Mesendoderm (in vitro differentiated cells): Measurements from ENCODE around the gene TSPAN14.

Source experiments
- DNase-seq: peaks from one replicate; pipeline ENCODE4 v3.0.0; 2013
- H2AK5ac ChIP-seq: 2 replicates; pipeline ENCODE4 v1.6.1; 2013; ENCODE audit warnings: low read length, inconsistent platforms
- H2BK120ac ChIP-seq: 2 replicates; pipeline ENCODE4 v1.6.1; 2013; ENCODE audit warnings: low read depth, mild to moderate bottlenecking, low read length, moderate library complexity, mixed read lengths
- H2BK15ac ChIP-seq: replicated peaks from 2 replicates; pipeline ENCODE4 v1.6.1; 2013; ENCODE audit warnings: low read depth, mild to moderate bottlenecking, moderate library complexity
- H2BK5ac ChIP-seq: 2 replicates; pipeline ENCODE4 v1.6.1; 2013; ENCODE audit warnings: low read length, inconsistent platforms
- H3K18ac ChIP-seq: 2 replicates; pipeline ENCODE4 v1.6.1; 2013; ENCODE audit warnings: mild to moderate bottlenecking, low read length, mixed read lengths
- H3K23ac ChIP-seq: one replicate; pipeline ENCODE4 v1.6.1; 2013; ENCODE audit warnings: low read length
- H3K27ac ChIP-seq: 2 replicates; pipeline ENCODE4 v1.5.1; 2013; ENCODE audit warnings: low read depth, mild to moderate bottlenecking, inconsistent platforms, low read length, moderate library complexity
- H3K27me3 ChIP-seq: 2 replicates; pipeline ENCODE4 v1.6.1; 2013; ENCODE audit warnings: low read length, control low read depth, mild to moderate bottlenecking, inconsistent platforms; ENCODE audit not compliant: insufficient read depth, poor library complexity
- H3K36me3 ChIP-seq: 2 replicates; pipeline ENCODE4 v1.6.1; 2013; ENCODE audit warnings: low read length, inconsistent platforms; ENCODE audit not compliant: control insufficient read depth, insufficient read depth
- H3K4ac ChIP-seq: one replicate; pipeline ENCODE4 v1.6.1; 2013; ENCODE audit warnings: low read depth, mild to moderate bottlenecking, low read length, moderate library complexity
- H3K4me1 ChIP-seq: 2 replicates; pipeline ENCODE4 v1.6.1; 2013; ENCODE audit warnings: low read depth, low read length, inconsistent platforms; ENCODE audit not compliant: control insufficient read depth
- H3K4me2 ChIP-seq: 2 replicates; pipeline ENCODE4 v1.6.1; 2013; ENCODE audit warnings: low read length
- H3K4me3 ChIP-seq: 2 replicates; pipeline ENCODE4 v1.5.1; 2013; ENCODE audit warnings: mild to moderate bottlenecking, low read length
- H3K56ac ChIP-seq: one replicate; pipeline ENCODE4 v1.6.1; 2013; ENCODE audit warnings: low read length
- H3K79me1 ChIP-seq: 2 replicates; pipeline ENCODE4 v1.6.1; 2013; ENCODE audit warnings: low read length, inconsistent platforms
- H3K79me2 ChIP-seq: 2 replicates; pipeline ENCODE4 v1.6.1; 2013; ENCODE audit warnings: mild to moderate bottlenecking, low read length; ENCODE audit not compliant: control insufficient read depth, insufficient read depth
- H3K9ac ChIP-seq: 2 replicates; pipeline ENCODE4 v1.6.1; 2013; ENCODE audit warnings: low read length, inconsistent platforms
- H4K5ac ChIP-seq: one replicate; pipeline ENCODE4 v1.6.1; 2013; ENCODE audit warnings: low read length
- H4K8ac ChIP-seq: one replicate; pipeline ENCODE4 v1.6.1; 2013; ENCODE audit warnings: low read depth, mild to moderate bottlenecking, control low read depth, low read length, moderate library complexity
- WGBS: extraction: QIAGEN DNeasy Blood & Tissue Kit; methylation state at CpG from one replicate; pipeline ENCODE4 v1.1.7; 2013; ENCODE audit warnings: low lambda C conversion rate, missing lambda C conversion rate; ENCODE audit not compliant: insufficient coverage; ENCODE audit errors: extremely low coverage; 5-methylcytosine and 5-hydroxymethylcytosine counted together

The TSPAN14 gene

GRCh38 chr10:80537086-80537735 is 83.1 kb downstream of the TSPAN14 start:
- H2BK5ac ChIP-seq: peak overlapping the region; percentile 84
- H3K18ac ChIP-seq: no peak overlapping the region
- no peaks in the 10 kb centered on the region for H3K79me2 ChIP-seq
- no peak overlapping the region for H3K4me3 ChIP-seq
- H4K5ac ChIP-seq: no peak overlapping the region
- H3K23ac ChIP-seq: no peak overlapping the region
- no peak overlapping the region for H2BK15ac ChIP-seq
- H3K56ac ChIP-seq: peak overlapping the region; percentile 50
- H3K27ac ChIP-seq: peak overlapping the region; percentile 62
- H3K9ac ChIP-seq: peak overlapping the region; percentile 47
- no peak overlapping the region for H3K4me2 ChIP-seq
- no peak overlapping the region for H3K4ac ChIP-seq
- peaks cover 13% of the 10 kb centered on the region for H3K4me1 ChIP-seq
- no peak overlapping the region for H4K8ac ChIP-seq
- peak; percentile 79 for DNase-seq
- H3K36me3 ChIP-seq: no peaks in the 10 kb centered on the region
- peak overlapping the region; percentile 88 for H2AK5ac ChIP-seq
- no CpG with 5 or more reads among the region's 8 CpGs for WGBS
- no peaks in the 10 kb centered on the region for H3K79me1 ChIP-seq
- H2BK120ac ChIP-seq: no peak overlapping the region
- H3K27me3 ChIP-seq: no peaks in the 10 kb centered on the region

- Histone ChIP-seq H2BK120ac (no peak within 1 kb of the TSS), H4K8ac (no peak within 1 kb of the TSS), H2BK5ac (peak within 1 kb of the TSS; percentile 84), H3K79me2 (no peaks in the 10 kb centered on the region), H2AK5ac (peak within 1 kb of the TSS; percentile 88), H2BK15ac (no peak within 1 kb of the TSS), H3K36me3 (no peaks in the 10 kb centered on the region), H3K9ac (peak within 1 kb of the TSS; percentile 47), H3K4ac (no peak within 1 kb of the TSS), H3K56ac (peak within 1 kb of the TSS; percentile 72), H3K23ac (no peak within 1 kb of the TSS), H3K4me1 (peaks cover 13% of the 10 kb centered on the region), H3K79me1 (no peaks in the 10 kb centered on the region), H3K27me3 (no peaks in the 10 kb centered on the region), H4K5ac (peak within 1 kb of the TSS; percentile 33), H3K4me2 (no peak within 1 kb of the TSS), H3K18ac (no peak within 1 kb of the TSS), H3K27ac (peak within 1 kb of the TSS; percentile 62), H3K4me3 (no peak within 1 kb of the TSS)
- DNase-seq: peak; percentile 89
- no CpG with 5 or more reads among the region's 19 CpGs for WGBS
Measured at GRCh38 chr10:80537736-80538480, 83.8 kb downstream of the TSPAN14 start, which contains the start of gene SH2D4B. Gene SH2D4B (plus strand): TSS chr10:80537902. CDS start chr10:80538332, 430 bp downstream.

- Histone ChIP-seq H3K36me3 (no peaks in the 10 kb centered on the region), H3K27ac (no peak overlapping the region), H3K27me3 (no peaks in the 10 kb centered on the region), H3K4ac (no peak overlapping the region), H2BK120ac (no peak overlapping the region), H3K18ac (no peak overlapping the region), H3K56ac (no peak overlapping the region), H3K9ac (no peak overlapping the region), H3K23ac (no peak overlapping the region), H4K8ac (no peak overlapping the region), H3K4me1 (peaks cover 13% of the 10 kb centered on the region), H2AK5ac (peak overlapping the region; percentile 50), H2BK5ac (no peak overlapping the region), H3K4me2 (no peak overlapping the region), H4K5ac (no peak overlapping the region), H3K79me1 (no peaks in the 10 kb centered on the region), H3K4me3 (no peak overlapping the region), H3K79me2 (no peaks in the 10 kb centered on the region), H2BK15ac (no peak overlapping the region)
- no CpG with 5 or more reads among the region's 16 CpGs for WGBS
- DNase-seq: no peak
Measured at GRCh38 chr10:80538481-80539185, 84.5 kb downstream of the TSPAN14 start.

- Histone ChIP-seq H3K4me1 (peaks cover 13% of the 10 kb centered on the region), H2BK5ac (no peak overlapping the region), H3K9ac (no peak overlapping the region), H3K4ac (no peak overlapping the region), H3K27ac (no peak overlapping the region), H2AK5ac (no peak overlapping the region), H4K8ac (no peak overlapping the region), H4K5ac (no peak overlapping the region), H3K27me3 (no peaks in the 10 kb centered on the region), H3K4me3 (no peak overlapping the region), H3K36me3 (no peaks in the 10 kb centered on the region), H3K56ac (no peak overlapping the region), H3K23ac (no peak overlapping the region), H3K18ac (no peak overlapping the region), H2BK120ac (no peak overlapping the region), H2BK15ac (no peak overlapping the region), H3K4me2 (no peak overlapping the region), H3K79me1 (no peaks in the 10 kb centered on the region), H3K79me2 (no peaks in the 10 kb centered on the region)
- no CpG with 5 or more reads among the region's 7 CpGs for WGBS
- DNase-seq: no peak
Measured at GRCh38 chr10:80539421-80540031, 85.4 kb downstream of the TSPAN14 start.

- no peak overlapping the region for H2BK5ac ChIP-seq
- H3K4me3 ChIP-seq: no peak overlapping the region
- H3K4ac ChIP-seq: no peak overlapping the region
- H2BK120ac ChIP-seq: no peak overlapping the region
- no peak overlapping the region for H3K27ac ChIP-seq
- no peak overlapping the region for H3K56ac ChIP-seq
- no peak overlapping the region for H3K9ac ChIP-seq
- H3K36me3 ChIP-seq: no peaks in the 10 kb centered on the region
- WGBS: no CpG with 5 or more reads among the region's 11 CpGs
- no peak overlapping the region for H2BK15ac ChIP-seq
- no peak overlapping the region for H3K4me2 ChIP-seq
- no peak overlapping the region for H2AK5ac ChIP-seq
- DNase-seq: no peak
- no peaks in the 10 kb centered on the region for H3K27me3 ChIP-seq
- no peaks in the 10 kb centered on the region for H3K79me2 ChIP-seq
- peaks cover 13% of the 10 kb centered on the region for H3K4me1 ChIP-seq
- no peaks in the 10 kb centered on the region for H3K79me1 ChIP-seq
- H4K5ac ChIP-seq: no peak overlapping the region
- H3K23ac ChIP-seq: no peak overlapping the region
- no peak overlapping the region for H4K8ac ChIP-seq
- no peak overlapping the region for H3K18ac ChIP-seq
Measured at GRCh38 chr10:80540136-80540535, 86.0 kb downstream of the TSPAN14 start.
